Stimulated activated CD4-positive, alpha-beta T cell treated with anti-CD3 and anti-CD28 coated beads, TNF-alpha, amount 100 ng/mL, for 48 hours (primary cell): ENCODE results near the gene MRPL3.
A peak's percentile ranks its signal among the peaks of the same experiment; 100 is the strongest.

ENCODE experiments used
- DNase-seq, 3 donors: peaks; one replicate each; pipeline ENCODE4 v3.0.0-alpha.2; 2020; ENCODE audit warnings: low read depth in 3 of 3

The MRPL3 gene

GRCh38 chr3:131502530-131503319 is at the start of gene MRPL3:
Gene MRPL3 (minus strand): TSS chr3:131502971. CDS start chr3:131502821, 150 bp downstream.
- DNase-seq: peak; percentile 78 to 82 (median 80)

GRCh38 chr3:131551761-131552160 is 49.0 kb upstream of the MRPL3 start:
- no peak for DNase-seq

GRCh38 chr3:131550562-131551465 is 48.0 kb upstream of the MRPL3 start:
- no peak for DNase-seq

- no peak for DNase-seq
Measured at GRCh38 chr3:131549340-131549739, 46.6 kb upstream of the MRPL3 start.

- no peak for DNase-seq
Measured at GRCh38 chr3:131547585-131547984, 44.8 kb upstream of the MRPL3 start.

- DNase-seq: no peak
Measured at GRCh38 chr3:131546441-131546840, 43.7 kb upstream of the MRPL3 start.

- no peak for DNase-seq
Measured at GRCh38 chr3:131544557-131544956, 41.8 kb upstream of the MRPL3 start.

GRCh38 chr3:131543714-131544113 is 40.9 kb upstream of the MRPL3 start:
- no peak for DNase-seq

- DNase-seq: no peak
Measured at GRCh38 chr3:131541288-131541687, 38.5 kb upstream of the MRPL3 start.

GRCh38 chr3:131540821-131541220 is 38.0 kb upstream of the MRPL3 start:
- no peak for DNase-seq

GRCh38 chr3:131540143-131540542 is 37.4 kb upstream of the MRPL3 start:
- no peak for DNase-seq

GRCh38 chr3:131538968-131539367 is 36.2 kb upstream of the MRPL3 start:
- no peak for DNase-seq

GRCh38 chr3:131537531-131537930 is 34.8 kb upstream of the MRPL3 start:
- no peak for DNase-seq

GRCh38 chr3:131535596-131535995 is 32.8 kb upstream of the MRPL3 start:
- no peak for DNase-seq

- DNase-seq: no peak
Measured at GRCh38 chr3:131535131-131535530, 32.4 kb upstream of the MRPL3 start.

- DNase-seq: no peak
Measured at GRCh38 chr3:131532645-131533044, 29.9 kb upstream of the MRPL3 start.

- DNase-seq: no peak
Measured at GRCh38 chr3:131530843-131531242, 28.1 kb upstream of the MRPL3 start.

- DNase-seq: no peak
Measured at GRCh38 chr3:131530388-131530787, 27.6 kb upstream of the MRPL3 start.

- DNase-seq: no peak
Measured at GRCh38 chr3:131526801-131527347, 24.1 kb upstream of the MRPL3 start.

GRCh38 chr3:131518680-131519079 is 15.9 kb upstream of the MRPL3 start:
- no peak for DNase-seq

GRCh38 chr3:131505421-131505820 is 2.6 kb upstream of the MRPL3 start:
- DNase-seq: no peak

GRCh38 chr3:131503320-131503635 is 507 bp upstream of the MRPL3 start:
- no peak for DNase-seq

- DNase-seq: no peak
Measured at GRCh38 chr3:131501949-131502348, 822 bp downstream of the MRPL3 start.
